Smooth muscle cell (in vitro differentiated cells): ENCODE data around the gene NUP58. TPM values are rescaled to one million over a fixed set of nuclear protein-coding genes. Genes with fewer than 3 reads are reported as not detected.

Source experiments
- DNase-seq: peaks from one replicate; lab custom pipeline; 2025; ENCODE audit not compliant: unreplicated experiment; lab: John Stamatoyannopoulos, UW
- H2AFZ ChIP-seq: fragments of 200-600 bp; sonication (generic); 2 replicates; pipeline ENCODE4 v1.6.0; 2016; ENCODE audit warnings: antibody characterized with exemption, low read depth, mild to moderate bottlenecking
- H3F3A ChIP-seq: fragments of 200-600 bp; sonication (generic); 2 replicates; pipeline ENCODE4 v1.6.0; 2017; ENCODE audit warnings: antibody characterized with exemption, low read depth
- H3K27ac ChIP-seq: fragments of 200-600 bp; sonication (generic); 2 replicates; pipeline ENCODE4 v1.5.1; 2016; ENCODE audit warnings: low read depth, mild to moderate bottlenecking
- H3K27me3 ChIP-seq: fragments of 200-600 bp; sonication (generic); 2 replicates; pipeline ENCODE4 v1.6.1; 2016; ENCODE audit warnings: low read depth, mild to moderate bottlenecking
- H3K36me3 ChIP-seq: fragments of 200-600 bp; sonication (generic); 2 replicates; pipeline ENCODE4 v1.5.1; 2016; ENCODE audit warnings: low read depth
- H3K4me1 ChIP-seq: fragments of 200-600 bp; sonication (generic); 2 replicates; pipeline ENCODE4 v1.5.1; 2016; ENCODE audit warnings: low read depth
- H3K4me2 ChIP-seq: fragments of 200-600 bp; sonication (generic); 2 replicates; pipeline ENCODE4 v1.6.0; 2016; ENCODE audit warnings: mild to moderate bottlenecking
- H3K4me3 ChIP-seq: fragments of 200-600 bp; sonication (generic); 2 replicates; pipeline ENCODE4 v1.5.1; 2016; ENCODE audit warnings: mild to moderate bottlenecking
- H3K79me2 ChIP-seq: fragments of 200-600 bp; sonication (generic); 2 replicates; pipeline ENCODE4 v1.6.0; 2016; ENCODE audit warnings: low read depth, mild to moderate bottlenecking
- H3K9ac ChIP-seq: fragments of 200-600 bp; sonication (generic); 2 replicates; pipeline ENCODE4 v1.6.0; 2016; ENCODE audit warnings: low read depth
- H3K9me3 ChIP-seq: fragments of 200-600 bp; sonication (generic); replicated peaks from 2 replicates; pipeline ENCODE4 v1.5.1; 2016; ENCODE audit warnings: low read depth
- H4K20me1 ChIP-seq: fragments of 200-600 bp; sonication (generic); 2 replicates; pipeline ENCODE4 v1.6.0; 2016; ENCODE audit warnings: low read depth
- CTCF ChIP-seq: fragments of 200-600 bp; sonication (generic); IDR thresholded peaks from 2 replicates; pipeline ENCODE4 v1.5.1; 2017; ENCODE audit warnings: borderline replicate concordance, mild to moderate bottlenecking, antibody characterized with exemption; ENCODE audit not compliant: insufficient read depth, poor library complexity, severe bottlenecking
- WGBS: methylation state at CpG from one replicate; pipeline ENCODE4 v1.1.7; 2016; ENCODE audit warnings: low lambda C conversion rate; 5-methylcytosine and 5-hydroxymethylcytosine counted together
- polyA plus RNA-seq: library from polyadenylated mRNA; unstranded; fragments of >200 nt; fragmentation: Nextera tagmentation; extraction: Ambion mirVana; gene quantifications from 2 replicates; pipeline ENCODE4 v1.2.1, GENCODE V29; 2016
- total RNA-seq: library from RNA; depleted of rRNA; stranded (reverse); fragments of >200 nt; gene quantifications from 2 replicates; pipeline ENCODE4 v1.2.3, GENCODE V29; 2014

Gene NUP58
- total and polyA plus RNA-seq, 2 experiments from 2014 or later, result 20.3 to 83.0 TPM

DNA sequence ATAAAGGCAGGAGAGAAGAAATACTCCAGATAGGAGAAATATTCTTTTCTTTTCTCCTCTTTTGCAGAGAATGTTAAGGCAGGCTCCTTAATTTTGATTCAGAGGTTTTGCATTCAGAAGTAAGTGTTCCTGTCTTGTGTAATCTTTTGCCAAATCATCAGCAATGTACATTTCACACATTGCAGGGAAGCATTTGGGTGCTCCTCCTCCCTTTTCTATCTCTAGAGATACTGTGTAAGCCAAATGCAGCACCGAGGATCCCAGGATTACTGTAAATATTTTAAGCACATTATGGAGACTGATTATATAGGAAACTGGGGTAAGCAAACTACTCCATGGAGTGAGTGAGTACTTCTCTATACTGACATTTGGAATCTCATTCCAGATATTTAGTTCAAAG lies 77.6 kb downstream of the NUP58 start:
- H3K4me3 ChIP-seq, result no peak overlapping the region
- H3F3A ChIP-seq, result no peaks in the 10 kb centered on the region
- H2AFZ ChIP-seq, result no peak overlapping the region
- no peak overlapping the region for H3K4me2 ChIP-seq
- H3K79me2 ChIP-seq, result no peaks in the 10 kb centered on the region
- DNase-seq, result no peak
- H4K20me1 ChIP-seq, result no peaks in the 10 kb centered on the region
- no peak for TF ChIP-seq CTCF
- WGBS, result 22% methylated on average over 1 of the region's 1 CpG
- no peak overlapping the region for H3K27ac ChIP-seq
- peaks cover 16% of the 10 kb centered on the region for H3K27me3 ChIP-seq
- no peak overlapping the region for H3K9ac ChIP-seq
- H3K36me3 ChIP-seq, result no peaks in the 10 kb centered on the region
- H3K4me1 ChIP-seq, result no peaks in the 10 kb centered on the region
- H3K9me3 ChIP-seq, result no peaks in the 10 kb centered on the region

GRCh38 chr13:25380082-25380481 lies 78.7 kb downstream of the NUP58 start:
- no peak for DNase-seq
- no peak overlapping the region for H2AFZ ChIP-seq
- H3K79me2 ChIP-seq, result no peaks in the 10 kb centered on the region
- H3K27me3 ChIP-seq, result peaks cover 5% of the 10 kb centered on the region
- no peaks in the 10 kb centered on the region for H3K36me3 ChIP-seq
- H3K27ac ChIP-seq, result no peak overlapping the region
- no peak for TF ChIP-seq CTCF
- no peaks in the 10 kb centered on the region for H3F3A ChIP-seq
- H3K4me3 ChIP-seq, result no peak overlapping the region
- H3K4me1 ChIP-seq, result no peaks in the 10 kb centered on the region
- H3K9me3 ChIP-seq, result no peaks in the 10 kb centered on the region
- WGBS, result 63% methylated on average over 4 of the region's 4 CpGs
- H3K4me2 ChIP-seq, result no peak overlapping the region
- H3K9ac ChIP-seq, result no peak overlapping the region
- no peaks in the 10 kb centered on the region for H4K20me1 ChIP-seq

DNA sequence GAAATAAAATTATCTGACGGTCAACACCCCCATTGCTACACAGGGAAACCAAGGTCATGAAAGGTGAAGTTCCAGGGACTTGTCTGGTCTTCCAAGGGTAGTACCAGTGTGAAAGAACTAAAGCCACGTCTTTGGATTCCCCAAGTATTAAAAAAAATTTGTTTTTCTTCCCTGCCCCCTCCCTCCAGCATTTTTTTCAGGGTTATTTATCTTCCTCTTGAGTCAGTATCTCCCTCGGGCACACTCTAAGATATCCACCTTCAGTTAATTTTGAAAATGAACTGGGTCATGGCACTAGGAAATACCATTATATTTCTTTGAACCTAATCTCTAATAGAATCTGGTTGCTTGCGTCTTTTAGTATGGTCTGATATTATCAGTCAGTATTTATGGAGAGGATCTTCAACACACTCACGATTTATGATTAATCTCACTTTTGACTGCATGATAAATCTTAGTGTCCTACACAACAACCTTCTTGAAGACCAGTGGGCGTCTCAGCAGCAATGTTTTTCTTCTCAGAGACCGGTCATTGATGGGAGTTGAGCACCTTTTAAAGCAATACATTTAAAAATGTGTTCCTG lies 79.4 kb downstream of the NUP58 start:
- no peak overlapping the region for H2AFZ ChIP-seq
- no peak overlapping the region for H3K27ac ChIP-seq
- H3K4me1 ChIP-seq, result no peaks in the 10 kb centered on the region
- H3K9ac ChIP-seq, result no peak overlapping the region
- no peaks in the 10 kb centered on the region for H3K27me3 ChIP-seq
- no peak overlapping the region for H3K4me3 ChIP-seq
- H3K36me3 ChIP-seq, result no peaks in the 10 kb centered on the region
- H4K20me1 ChIP-seq, result no peaks in the 10 kb centered on the region
- H3K4me2 ChIP-seq, result no peak overlapping the region
- DNase-seq, result no peak
- no peaks in the 10 kb centered on the region for H3K9me3 ChIP-seq
- no peaks in the 10 kb centered on the region for H3F3A ChIP-seq
- H3K79me2 ChIP-seq, result no peaks in the 10 kb centered on the region
- WGBS, result 90% methylated on average over 7 of the region's 7 CpGs
- no peak for TF ChIP-seq CTCF

DNA sequence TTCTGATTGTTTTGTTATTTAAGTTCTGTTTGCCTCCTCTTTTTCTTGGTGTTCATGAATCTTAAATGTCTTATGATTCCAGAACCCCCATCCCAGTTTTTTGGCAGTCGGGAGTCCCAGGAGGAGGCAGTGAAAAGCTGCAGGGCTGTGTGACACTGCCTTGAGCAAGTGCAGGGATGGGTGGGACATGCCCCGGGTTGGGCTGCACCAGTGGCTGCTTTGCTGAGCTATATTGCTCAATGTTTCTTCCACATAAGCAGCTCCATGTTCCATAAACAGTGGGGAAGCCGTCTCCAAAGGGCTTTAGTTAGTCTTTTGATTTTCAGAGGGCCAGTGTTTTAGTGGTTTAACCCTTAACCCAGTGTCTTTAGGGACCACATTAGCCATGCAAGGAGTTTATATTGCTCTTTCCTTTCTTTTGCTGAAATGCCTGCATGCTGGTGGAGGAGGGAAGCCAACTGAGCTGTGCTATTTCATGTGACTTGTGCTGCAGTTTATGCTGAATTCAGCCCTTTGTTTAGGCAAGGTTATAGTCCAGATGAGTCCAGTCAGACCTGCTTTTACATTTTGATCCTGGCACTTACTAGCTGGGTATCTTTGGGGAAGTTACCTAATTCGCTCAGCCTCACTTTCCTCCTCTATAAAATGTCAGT lies 83.5 kb downstream of the NUP58 start:
- Histone ChIP-seq H2AFZ (peak overlapping the region; percentile 54), H4K20me1 (no peaks in the 10 kb centered on the region)

More for the DNA sequence above, 83.5 kb downstream of the NUP58 start:
- Histone ChIP-seq H3K4me2 (no peak overlapping the region), H3K9ac (no peak overlapping the region), H3K27ac (no peak overlapping the region), H3F3A (no peaks in the 10 kb centered on the region), H3K4me3 (no peak overlapping the region), H3K79me2 (no peaks in the 10 kb centered on the region), H3K9me3 (no peaks in the 10 kb centered on the region), H3K27me3 (no peaks in the 10 kb centered on the region), H3K4me1 (no peaks in the 10 kb centered on the region), H3K36me3 (no peaks in the 10 kb centered on the region)
- DNase-seq, result no peak
- WGBS, result 47% methylated on average over 4 of the region's 4 CpGs
- no peak for TF ChIP-seq CTCF
